Measurements from ENCODE around the gene SASH1.

GRCh38 chr6:148404456-148405054 lies 61.9 kb downstream of the SASH1 start:
- TF ChIP-seq CTCF (IDR thresholded peaks at IDR 0.05; ENCODE audit: borderline replicate concordance, extremely low read depth, low read length, poor library complexity, severe bottlenecking): no peak
- TF ChIP-seq EZH2 (IDR thresholded peaks at IDR 0.05; ENCODE audit: borderline replicate concordance, low read depth, low read length, severe bottlenecking): no peak
